ENCODE data around the gene WRAP73.
"Not testable (repeated sequence)": the region's sequence is repeated elsewhere in the genome, so short reads cannot be mapped to it uniquely, and the experiment has no call there.

Gene WRAP73

GRCh38 chr1:3597599-3597964 lies 52.3 kb downstream of the WRAP73 start:
- DNase-seq (ENCODE audit: low read depth): no peak

DNA sequence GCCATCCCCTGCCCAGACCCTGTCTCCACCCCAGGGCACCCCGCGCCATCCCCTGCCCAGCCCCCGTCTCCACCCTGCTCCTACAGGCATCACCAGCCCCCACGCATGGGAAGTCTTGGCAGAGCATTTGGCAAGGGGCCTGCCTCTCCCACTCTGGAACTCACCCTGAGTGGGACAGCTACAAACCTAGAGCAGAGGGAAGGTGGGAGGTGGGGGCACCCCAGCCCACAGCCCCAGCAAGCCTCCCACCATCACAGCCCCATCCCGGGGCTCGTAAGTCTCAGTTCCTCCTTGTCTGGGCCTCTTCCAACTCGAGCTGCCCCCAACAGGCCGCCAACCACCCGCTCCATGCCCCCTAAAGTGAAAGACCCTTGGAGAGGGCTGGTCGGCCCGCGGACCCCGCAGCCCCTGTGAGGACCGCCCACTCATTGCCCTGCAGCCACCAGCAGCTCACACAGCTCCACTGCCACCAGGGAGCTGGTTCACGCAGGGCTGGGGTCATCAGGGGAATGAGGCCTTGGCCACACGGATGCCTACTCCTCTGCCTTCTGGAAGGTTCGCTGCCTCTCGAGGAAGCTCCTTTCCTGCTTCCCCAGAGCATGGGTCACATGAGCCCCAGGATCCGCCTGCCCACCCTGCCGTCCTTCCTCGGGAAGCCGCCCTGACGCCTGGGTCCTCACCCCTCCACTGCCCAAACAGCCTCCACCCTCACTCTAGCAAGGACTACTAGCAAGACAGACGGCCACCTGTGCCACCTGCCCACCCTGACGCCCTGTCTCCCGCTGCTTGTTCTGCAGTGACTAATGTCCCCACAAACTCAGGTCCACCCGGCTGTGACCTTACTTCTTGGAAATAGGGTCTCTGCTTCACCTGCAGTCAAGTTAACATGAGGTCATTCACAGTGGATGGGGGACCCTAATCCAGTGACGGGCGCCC lies 53.0 kb downstream of the WRAP73 start:
- DNase-seq (ENCODE audit: low read depth): no peak

DNA sequence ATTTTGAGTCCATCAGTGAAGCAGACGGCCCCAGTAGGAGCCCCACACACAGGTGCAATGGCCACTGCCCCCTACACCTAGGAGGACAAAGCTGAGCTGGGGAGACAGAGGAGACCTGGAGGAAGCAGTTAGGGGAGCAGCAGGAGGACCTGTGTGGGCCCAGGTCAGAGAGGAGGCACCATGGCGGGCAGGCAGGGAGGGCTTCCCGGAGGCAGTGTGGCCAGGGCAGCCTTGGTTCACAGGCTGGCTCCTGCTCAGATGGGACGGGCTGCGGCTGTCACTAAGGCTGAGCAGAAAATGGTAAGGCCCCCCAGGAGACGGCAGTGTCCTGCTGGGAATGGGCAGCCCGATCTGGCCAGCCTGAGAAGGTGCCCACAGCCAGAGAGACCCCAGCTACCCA lies 54.0 kb downstream of the WRAP73 start:
- no peak for DNase-seq (ENCODE audit: low read depth)

- no peak for DNase-seq (ENCODE audit: low read depth)
These were observed 55.1 kb downstream of the WRAP73 start for GRCh38 chr1:3594706-3595377.

DNA sequence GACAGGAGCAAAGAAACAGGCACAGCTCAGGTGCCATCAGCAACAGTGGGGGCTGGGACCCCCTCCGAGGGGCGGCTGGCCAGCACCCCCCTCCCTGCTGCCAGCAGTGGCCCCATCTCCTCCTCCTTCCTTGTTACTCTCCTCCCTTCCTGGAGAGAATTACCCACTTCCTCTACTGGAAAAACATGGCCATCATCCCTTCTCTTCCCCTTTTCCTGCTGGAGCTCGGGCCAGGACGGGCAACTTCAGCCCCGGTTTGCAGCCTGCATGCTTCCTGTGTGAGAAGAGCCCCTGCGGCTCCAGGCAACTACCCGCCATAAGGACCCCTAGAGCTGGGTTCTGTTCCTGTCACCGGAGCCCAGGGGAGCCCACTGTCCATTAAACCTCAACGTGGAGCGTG lies 56.2 kb downstream of the WRAP73 start:
- no peak for DNase-seq (ENCODE audit: low read depth)

DNA sequence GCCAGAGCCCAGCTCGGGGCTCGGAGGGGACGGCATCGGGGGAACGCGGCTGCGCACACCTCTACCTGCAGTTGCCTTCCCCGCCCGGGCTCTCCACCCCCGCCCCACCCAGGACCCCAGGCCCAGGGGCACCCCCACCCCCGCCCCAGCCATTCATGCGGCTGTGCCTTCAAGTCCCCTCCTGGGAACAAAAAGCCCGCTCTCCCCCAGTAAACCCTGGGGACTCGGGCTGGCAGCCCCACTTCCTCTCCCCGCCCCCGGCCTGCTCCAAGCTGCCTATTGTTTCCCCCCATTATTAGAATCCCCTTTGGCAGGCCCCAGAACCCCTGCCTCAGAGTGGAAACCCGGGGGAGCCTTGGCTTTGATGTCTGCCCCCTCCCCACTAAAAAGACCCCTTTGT lies 56.6 kb downstream of the WRAP73 start:
- DNase-seq (ENCODE audit: low read depth): no peak

- no peak for DNase-seq (ENCODE audit: low read depth)
These were observed 58.7 kb downstream of the WRAP73 start for GRCh38 chr1:3590951-3591865.

GRCh38 chr1:3590139-3590763 lies 59.7 kb downstream of the WRAP73 start:
- no peak for DNase-seq (ENCODE audit: low read depth)

GRCh38 chr1:3588395-3588794 lies 61.5 kb downstream of the WRAP73 start:
- no peak for DNase-seq (ENCODE audit: low read depth)

GRCh38 chr1:3586986-3587759 lies 62.7 kb downstream of the WRAP73 start:
- DNase-seq (ENCODE audit: low read depth): no peak

- DNase-seq (ENCODE audit: low read depth): no peak
These were observed 63.8 kb downstream of the WRAP73 start for GRCh38 chr1:3585940-3586568.

DNA sequence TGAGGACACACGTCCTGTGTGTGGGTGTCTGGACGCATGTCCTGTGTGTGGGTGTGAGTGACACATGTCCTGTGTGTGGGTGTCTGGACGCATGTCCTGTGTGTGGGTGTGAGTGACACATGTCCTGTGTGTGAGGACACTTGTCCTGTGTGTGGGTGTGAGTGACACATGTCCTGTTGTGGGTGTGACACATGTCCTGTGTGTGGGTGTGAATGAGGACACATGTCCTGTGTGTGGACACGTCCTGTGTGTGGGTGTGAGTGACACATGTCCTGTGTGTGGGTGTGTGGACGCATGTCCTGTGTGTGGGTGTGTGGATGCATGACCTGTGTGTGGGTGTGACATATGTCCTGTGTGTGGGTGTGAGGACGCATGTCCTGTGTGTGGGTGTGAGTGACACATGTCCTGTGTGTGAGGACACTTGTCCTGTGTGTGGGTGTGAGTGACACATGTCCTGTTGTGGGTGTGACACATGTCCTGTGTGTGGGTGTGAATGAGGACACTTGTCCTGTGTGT lies 64.5 kb downstream of the WRAP73 start:
- DNase-seq (ENCODE audit: low read depth): not testable (repeated sequence)

DNA sequence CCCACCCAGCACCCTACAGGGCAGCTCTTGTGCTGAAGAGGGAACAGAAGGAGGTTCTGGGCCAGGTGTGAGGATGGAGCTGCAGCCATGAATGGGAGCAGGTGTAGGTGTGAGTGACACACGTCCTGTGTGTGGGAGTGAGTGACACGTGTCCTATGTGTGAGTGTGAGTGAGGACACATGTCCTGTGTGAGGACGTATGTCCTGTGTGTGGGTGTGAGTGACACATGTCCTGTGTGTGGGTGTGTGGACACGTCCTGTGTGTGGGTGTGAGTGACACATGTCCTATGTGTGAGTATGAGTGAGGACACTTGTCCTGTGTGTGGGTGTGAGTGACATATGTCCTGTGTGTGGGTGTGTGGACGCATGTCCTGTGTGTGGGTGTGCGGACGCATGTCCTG lies 65.0 kb downstream of the WRAP73 start:
- no peak for DNase-seq (ENCODE audit: low read depth)

DNA sequence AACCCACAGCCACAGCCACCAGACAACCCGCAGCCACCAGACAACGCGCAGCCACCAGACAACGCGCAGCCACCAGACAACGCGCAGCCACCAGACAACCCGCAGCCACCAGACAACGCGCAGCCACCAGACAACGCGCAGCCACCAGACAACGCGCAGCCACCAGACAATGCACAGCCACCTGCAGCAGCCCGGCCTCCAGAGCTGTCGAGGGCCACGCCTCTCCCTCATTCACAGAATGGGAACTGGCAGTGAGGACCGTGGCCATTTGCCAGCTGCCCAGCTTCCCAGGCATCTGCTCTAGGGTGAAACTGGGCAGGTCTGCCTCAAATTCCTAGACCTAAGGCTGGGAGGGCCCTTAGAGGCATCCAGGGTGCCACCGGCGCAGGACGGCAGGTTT lies 66.2 kb downstream of the WRAP73 start:
- DNase-seq (ENCODE audit: low read depth): not testable (repeated sequence)

- DNase-seq (ENCODE audit: low read depth): no peak
These were observed 68.4 kb downstream of the WRAP73 start for GRCh38 chr1:3581296-3582036.

Measured in T follicular helper cell (primary cell).